Measurements from ENCODE around the gene EZH1. TPM values are rescaled to one million over a fixed set of nuclear protein-coding genes. Genes with fewer than 3 reads are reported as not detected.

The EZH1 gene

Small RNA genes lying within 50 kb of the gene (small RNA-seq; reads per million reads assigned to genes)
- gene HMGN2P15 (ENCODE audit: insufficient read depth) (not detected), gene MIR6780A (ENCODE audit: insufficient read depth) (2.8 reads per million)
